Measurements from ENCODE around the gene CPLANE2.

CPLANE2 gene

GRCh38 chr1:16186655-16187235, 50.2 kb downstream of the CPLANE2 start:
- DNase-seq: no peak

GRCh38 chr1:16184557-16185303, 52.3 kb downstream of the CPLANE2 start:
- no peak for DNase-seq

DNA sequence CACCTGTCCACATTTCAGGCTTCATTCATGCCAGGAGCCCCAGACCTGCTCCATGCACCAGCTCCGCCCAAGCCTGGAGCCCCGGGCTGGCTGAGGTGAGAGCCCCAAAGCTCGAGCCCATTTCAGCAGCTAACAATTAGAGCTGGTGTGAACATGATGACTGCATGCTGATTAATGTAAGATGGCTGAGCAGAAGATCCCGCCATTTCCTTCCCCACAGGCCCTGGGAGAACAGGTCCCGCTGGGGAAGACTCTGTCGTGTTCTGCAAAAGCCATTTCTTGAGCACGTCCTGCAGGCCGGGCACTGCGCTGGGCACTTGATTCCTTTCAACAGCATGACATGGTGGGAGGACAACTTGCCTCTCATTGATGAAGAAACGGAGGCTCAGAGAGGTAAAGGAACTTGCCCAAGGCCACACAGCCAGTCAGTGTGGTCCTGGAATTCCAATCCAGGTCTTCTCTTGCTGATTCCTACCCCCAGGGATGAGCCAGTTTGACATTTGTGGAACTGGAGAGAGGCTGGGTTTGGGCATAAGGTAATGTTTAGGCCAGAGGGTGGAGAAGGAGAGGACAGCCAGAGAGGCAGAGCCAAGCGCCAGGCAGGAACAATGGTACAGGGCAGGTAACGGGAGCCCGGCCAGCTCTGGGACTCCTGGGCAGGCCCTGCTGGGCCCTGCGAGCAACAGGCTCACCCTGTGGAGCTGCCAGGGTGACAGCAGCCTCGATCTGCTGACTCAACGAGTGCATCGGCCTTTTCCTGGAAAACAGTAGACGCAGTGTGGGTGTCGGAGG, 53.0 kb downstream of the CPLANE2 start:
- DNase-seq: no peak

GRCh38 chr1:16183179-16183578, 53.8 kb downstream of the CPLANE2 start:
- DNase-seq: no peak

DNA sequence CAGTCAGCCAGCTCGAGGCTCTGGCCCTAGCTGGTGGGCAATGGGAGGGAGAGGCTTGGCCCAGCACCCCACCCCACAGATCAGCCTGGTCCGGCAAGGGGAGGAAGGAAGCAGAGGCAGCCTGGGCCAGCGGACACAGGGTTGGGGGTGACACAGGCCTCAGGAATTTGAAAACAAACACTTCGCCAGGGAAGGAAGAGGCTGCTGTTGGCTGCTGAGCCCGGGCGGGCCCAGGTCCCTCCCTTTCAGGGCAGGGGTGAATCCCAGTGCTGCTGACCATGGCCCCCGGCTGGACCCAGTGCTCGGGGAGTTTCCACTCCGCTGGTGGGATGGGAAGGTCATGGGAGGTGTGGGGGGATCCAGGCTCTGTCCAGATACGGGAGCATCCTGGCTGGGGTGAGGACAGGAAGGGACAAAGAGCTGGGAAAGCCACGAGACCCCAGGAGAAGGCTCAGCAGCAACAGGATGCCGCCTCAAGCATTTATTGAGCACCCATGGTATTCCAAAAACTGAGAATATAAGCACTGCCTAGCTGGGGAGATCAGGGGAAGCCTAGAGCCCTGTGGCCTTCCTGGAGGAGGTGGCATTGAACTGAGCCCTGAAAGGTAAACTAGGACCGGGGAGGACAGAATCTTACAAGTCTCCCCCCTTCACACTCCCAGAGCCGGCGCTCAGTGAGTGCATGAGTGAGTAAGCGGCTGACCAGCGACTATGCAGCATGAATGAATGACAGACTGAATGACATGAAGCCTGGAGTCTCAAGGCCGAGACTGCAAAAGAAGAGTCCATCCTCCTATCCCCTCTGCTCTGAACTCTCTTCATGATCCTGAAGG, 54.9 kb downstream of the CPLANE2 start:
- no peak for DNase-seq

Data from bone marrow (tissue), 2 donors.